ENCODE data around the gene RBX1.
"Not testable (repeated sequence)": the region's sequence is repeated elsewhere in the genome, so short reads cannot be mapped to it uniquely, and the experiment has no call there.

Gene RBX1

GRCh38 chr22:40950962-40951794, at the start of gene RBX1:
Gene RBX1 (plus strand): TSS chr22:40951378. CDS start chr22:40951399, 21 bp downstream.
- DNase-seq (ENCODE audit: low spot score) = peak; percentile 94

GRCh38 chr22:40904101-40904500, 47.1 kb upstream of the RBX1 start:
- DNase-seq (ENCODE audit: low spot score) = no peak

GRCh38 chr22:40908895-40909294, 42.3 kb upstream of the RBX1 start:
- DNase-seq (ENCODE audit: low spot score) = no peak

DNA sequence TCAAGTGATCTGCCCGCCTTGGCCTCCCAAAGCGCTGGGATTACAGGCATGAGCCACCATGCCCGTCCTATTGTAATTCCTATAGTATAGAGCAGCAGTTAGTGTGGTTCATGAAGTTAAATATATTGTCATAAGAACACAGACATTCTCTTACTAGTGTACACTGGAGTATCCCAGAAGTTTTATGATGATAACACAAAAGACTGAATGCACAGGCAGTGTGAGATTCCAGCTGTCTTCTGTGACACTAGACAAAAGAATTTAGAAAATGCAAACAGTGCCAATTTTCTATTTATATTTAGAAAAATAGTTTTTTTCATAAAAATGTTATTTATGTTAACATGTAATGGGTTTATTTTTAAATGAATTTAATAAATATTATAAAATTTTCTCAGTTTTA, 39.4 kb upstream of the RBX1 start:
- no peak for DNase-seq (ENCODE audit: low spot score)

- not testable (repeated sequence) for DNase-seq (ENCODE audit: low spot score)
These were observed 38.2 kb upstream of the RBX1 start for GRCh38 chr22:40912987-40913386.

GRCh38 chr22:40919446-40919845, 31.7 kb upstream of the RBX1 start:
- DNase-seq (ENCODE audit: low spot score) = no peak

GRCh38 chr22:40920526-40920925, 30.7 kb upstream of the RBX1 start:
- DNase-seq (ENCODE audit: low spot score) = no peak

- DNase-seq (ENCODE audit: low spot score) = peak; percentile 6
These were observed 28.5 kb upstream of the RBX1 start for GRCh38 chr22:40922484-40923303.

DNA sequence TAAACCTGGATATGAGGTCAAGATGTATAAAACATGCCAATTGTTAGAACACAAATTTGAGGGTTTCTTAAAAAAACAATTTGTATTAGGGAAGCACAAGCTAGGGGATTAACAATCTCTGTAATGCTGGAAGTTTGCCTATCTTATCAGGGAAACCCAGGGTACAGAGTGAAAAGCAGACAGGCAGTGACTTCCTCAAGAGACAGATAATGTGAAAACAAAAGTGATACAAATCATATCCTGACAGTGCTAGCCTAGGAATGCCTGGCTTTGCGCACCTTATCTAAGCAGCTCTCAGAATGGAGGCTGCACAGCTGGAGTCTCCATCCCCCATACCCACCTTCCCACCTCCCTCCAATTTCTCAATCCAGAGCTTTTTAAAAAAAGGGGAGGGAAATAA, 22.5 kb upstream of the RBX1 start:
- DNase-seq (ENCODE audit: low spot score) = no peak

DNA sequence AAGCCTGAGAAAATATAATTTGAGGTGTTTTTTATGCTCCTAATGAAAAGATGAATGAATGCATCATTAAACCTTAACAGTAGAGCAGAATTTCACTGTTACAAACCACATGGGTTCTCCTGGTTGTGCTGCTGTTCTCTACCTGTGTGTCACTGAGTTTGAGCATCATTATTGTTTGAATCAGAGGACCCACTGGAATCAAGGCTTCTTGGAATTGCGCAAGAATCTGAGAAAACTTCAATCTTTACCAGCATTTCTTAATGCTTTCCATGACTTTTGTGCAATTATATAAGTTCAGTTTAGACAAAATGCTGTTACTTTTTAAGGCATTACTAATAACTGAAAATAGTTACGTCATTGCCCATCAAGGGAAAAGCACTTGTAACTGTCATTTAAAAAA, 18.8 kb upstream of the RBX1 start:
- no peak for DNase-seq (ENCODE audit: low spot score)

DNA sequence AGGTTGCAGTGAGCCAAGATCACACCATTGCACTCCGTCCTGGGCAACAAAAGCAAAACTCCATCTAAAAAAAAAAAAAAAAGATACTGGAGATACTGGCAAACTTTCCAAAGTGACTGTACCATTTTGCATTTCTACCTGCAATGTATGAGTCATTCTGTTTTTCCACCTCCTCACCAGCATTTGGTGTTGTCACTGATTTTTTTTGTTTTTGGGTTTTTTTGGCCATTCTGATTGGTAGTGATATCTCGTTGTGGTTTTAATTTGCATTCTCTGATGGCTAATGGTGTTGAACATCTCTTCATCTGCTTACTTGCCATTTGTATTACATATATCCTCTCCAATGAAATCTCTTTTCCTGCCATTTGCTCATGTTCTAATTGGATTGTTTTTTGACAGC, 12.0 kb upstream of the RBX1 start:
- DNase-seq (ENCODE audit: low spot score) = no peak

DNA sequence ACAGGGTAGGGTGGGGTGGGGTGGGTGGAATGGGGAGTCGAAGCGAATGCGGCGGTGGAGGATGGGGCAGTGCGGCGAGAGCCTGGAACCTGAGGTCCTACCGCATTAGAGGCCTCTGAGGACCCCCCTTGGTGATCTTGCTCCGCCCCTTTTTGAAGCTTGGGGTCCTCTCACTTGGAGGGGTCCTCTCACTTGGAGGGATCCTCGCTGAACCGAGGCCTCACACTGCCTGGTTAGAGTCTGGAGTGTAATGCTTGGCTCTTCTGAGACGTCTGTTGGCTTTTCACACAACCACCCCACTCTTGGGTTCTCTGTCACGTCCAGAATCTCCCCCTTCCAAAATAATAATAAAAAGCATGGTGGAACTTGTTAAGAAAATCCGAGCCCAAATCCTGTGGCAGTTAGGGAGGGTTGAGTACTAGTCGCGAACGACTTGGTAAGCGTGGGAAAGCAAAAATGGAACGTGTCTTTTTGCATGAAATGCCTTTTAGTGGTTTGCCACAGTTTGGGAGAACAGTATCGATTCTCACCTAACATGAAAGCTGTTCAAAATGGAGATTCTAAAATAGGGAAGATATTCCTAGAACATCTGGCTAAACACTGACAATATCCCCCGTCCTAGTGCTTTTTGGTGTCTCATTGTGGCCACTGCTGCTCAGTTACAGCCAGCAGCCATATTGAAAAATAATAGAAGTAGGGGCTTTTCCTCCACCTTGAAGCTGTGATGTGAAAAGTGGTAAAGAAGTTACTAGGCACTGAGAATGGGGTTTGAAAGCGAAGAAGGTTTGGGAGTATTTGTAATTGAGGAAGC, 822 bp downstream of the RBX1 start:
- DNase-seq (ENCODE audit: low spot score) = no peak

GRCh38 chr22:40953471-40953870, 2.3 kb downstream of the RBX1 start:
- no peak for DNase-seq (ENCODE audit: low spot score)

DNA sequence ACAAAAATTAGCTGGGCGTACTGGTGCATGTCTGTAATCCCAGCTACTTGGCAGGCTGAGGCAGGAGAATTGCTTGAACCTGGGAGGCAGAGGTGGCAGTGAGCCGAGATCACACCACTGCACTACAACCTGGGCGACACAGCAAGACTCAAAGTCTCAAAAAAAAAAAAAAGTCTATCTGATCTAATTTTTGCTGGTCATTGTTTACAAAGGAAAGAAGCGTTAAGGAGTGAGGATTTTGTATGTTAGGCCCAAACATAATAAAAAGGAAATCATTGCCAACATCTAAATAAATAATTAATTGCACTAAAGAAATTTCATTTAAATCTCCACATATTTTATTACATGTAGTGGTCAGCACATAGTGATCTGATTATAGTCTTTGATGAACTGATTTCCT, 2.9 kb downstream of the RBX1 start:
- DNase-seq (ENCODE audit: low spot score) = no peak

- DNase-seq (ENCODE audit: low spot score) = no peak
These were observed 4.4 kb downstream of the RBX1 start for GRCh38 chr22:40955571-40955970.

DNA sequence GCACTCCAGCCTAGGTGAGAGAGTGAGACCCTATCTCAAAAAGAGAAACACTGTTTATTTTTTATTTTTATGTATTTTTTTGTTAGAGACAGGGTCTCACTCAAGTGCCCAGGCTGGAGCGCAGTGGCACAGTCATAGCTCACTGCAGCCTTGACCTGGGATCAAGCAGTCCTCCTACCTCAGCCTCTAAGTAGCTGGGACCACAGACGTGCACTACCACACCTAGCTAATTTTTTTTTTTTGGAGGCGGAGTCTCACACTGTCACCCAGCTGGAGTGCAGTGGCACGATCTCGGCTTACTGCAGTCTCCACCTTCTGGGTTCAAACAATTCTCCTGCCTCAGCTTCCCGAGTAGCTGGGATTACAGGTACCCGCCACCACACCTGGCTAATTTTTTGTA, 6.4 kb downstream of the RBX1 start:
- no peak for DNase-seq (ENCODE audit: low spot score)

- DNase-seq (ENCODE audit: low spot score) = no peak
These were observed 7.1 kb downstream of the RBX1 start for GRCh38 chr22:40958299-40958698.

DNA sequence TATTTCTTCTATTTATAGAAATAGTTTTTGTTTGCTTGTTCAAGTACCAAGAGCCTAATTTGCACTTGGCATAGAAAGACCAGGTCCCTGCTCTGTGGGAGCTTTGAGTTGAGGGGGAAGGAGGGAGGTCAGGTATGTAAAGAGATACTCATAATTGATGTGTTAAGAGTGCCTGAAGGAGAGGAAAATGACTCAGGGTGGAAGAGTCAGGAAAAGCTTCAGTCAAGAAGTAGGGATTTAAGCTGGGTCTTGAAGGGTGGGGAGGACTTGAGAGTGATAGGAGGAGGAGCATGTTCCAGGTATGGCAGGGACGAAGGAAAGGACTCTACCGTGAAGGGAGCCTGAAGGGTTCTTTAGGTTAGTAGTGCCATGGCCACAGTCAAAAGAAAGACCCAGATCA, 9.0 kb downstream of the RBX1 start:
- DNase-seq (ENCODE audit: low spot score) = no peak

DNA sequence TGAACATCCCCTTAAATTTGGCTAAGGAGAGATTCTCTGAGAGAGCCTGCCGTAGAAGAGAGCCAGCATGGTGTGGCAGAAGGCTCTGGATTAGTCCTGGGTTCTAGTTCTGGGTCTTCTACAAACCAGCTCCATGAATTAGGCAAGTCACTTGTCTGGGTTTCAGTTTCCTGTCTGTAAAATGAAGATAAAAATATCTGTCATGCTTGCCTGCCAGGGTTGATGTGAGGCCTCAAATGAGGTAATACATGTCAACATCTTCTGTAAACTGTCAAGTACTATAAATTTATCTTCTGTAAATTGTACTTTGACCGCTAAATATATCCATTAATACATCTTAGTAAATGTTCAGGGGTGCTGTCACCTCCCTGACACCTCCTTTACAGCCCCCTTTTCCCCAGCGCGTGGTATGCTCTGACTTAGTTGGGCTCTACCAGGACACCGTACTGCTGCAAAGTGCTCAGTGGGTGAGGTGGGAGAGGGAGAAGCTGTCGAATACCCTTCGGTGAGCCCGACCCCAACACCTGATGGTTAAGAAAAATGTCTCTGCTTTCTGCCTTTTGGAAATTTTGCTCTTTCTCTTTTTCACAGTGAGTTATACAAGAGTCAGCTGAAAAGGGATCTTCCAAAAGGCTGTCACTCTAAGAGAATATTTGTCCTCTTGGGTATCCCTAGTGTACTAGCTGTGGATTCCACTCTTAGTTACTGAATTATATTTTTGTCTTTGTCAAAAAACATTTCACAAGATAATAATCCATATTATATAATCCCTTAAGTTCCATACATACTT, 15.0 kb downstream of the RBX1 start:
- no peak for DNase-seq (ENCODE audit: low spot score)

- no peak for DNase-seq (ENCODE audit: low spot score)
These were observed 15.5 kb downstream of the RBX1 start for GRCh38 chr22:40966726-40967085.

GRCh38 chr22:40967111-40967760, 16.1 kb downstream of the RBX1 start:
- no peak for DNase-seq (ENCODE audit: low spot score)
